Suprapubic skin (tissue), 2 donors: Measurements from ENCODE around the gene PUS10.

Experiments
- EP300 ChIP-seq: sonication (generic); formaldehyde crosslinking; IDR thresholded peaks from one replicate; pipeline ENCODE4 v1.6.1; 2017; ENCODE audit warnings: antibody characterized with exemption
- POLR2A ChIP-seq, 2 donors: fragments of 450-650 bp; IDR thresholded peaks; one replicate each; pipeline ENCODE4 v1.6.1; 2017; ENCODE audit warnings: antibody characterized with exemption in 2 of 2, mild to moderate bottlenecking in 2 of 2, moderate library complexity in 2 of 2

GRCh38 chr2:60984720-60985119 is 33.3 kb downstream of the PUS10 start:
- TF ChIP-seq POLR2A (IDR thresholded peaks at IDR 0.05): no peak
- TF ChIP-seq EP300: no peak
